ENCODE results near the gene IFT122.

DNA sequence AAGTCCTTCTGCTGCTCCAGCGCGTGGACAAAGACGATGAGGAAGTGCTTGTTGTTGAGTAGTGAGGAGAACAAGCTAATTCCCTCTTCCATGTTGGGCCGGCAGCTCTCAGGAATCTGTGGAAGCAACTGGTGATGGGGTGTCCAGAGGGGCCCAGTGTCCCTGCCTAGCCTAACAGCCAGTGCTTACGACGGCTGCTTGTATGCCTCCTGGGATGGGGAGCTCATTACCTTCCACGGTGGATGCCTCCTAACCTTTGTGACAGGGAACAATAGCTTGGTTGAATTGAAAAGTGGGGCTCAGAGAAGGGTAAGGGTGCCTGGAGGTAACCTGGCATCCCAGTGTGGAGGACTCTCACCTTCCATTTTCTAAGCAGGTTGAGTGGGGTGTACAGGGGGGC lies 125.9 kb downstream of the IFT122 start:
- TF ChIP-seq, protein P1, sequence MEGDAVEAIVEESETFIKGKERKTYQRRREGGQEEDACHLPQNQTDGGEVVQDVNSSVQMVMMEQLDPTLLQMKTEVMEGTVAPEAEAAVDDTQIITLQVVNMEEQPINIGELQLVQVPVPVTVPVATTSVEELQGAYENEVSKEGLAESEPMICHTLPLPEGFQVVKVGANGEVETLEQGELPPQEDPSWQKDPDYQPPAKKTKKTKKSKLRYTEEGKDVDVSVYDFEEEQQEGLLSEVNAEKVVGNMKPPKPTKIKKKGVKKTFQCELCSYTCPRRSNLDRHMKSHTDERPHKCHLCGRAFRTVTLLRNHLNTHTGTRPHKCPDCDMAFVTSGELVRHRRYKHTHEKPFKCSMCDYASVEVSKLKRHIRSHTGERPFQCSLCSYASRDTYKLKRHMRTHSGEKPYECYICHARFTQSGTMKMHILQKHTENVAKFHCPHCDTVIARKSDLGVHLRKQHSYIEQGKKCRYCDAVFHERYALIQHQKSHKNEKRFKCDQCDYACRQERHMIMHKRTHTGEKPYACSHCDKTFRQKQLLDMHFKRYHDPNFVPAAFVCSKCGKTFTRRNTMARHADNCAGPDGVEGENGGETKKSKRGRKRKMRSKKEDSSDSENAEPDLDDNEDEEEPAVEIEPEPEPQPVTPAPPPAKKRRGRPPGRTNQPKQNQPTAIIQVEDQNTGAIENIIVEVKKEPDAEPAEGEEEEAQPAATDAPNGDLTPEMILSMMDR (conservative IDR thresholded peaks at IDR 0.05; ENCODE audit: low read depth in 2 of 2), result no peak
- no peak for TF ChIP-seq EZH2 (IDR thresholded peaks at IDR 0.05; ENCODE audit: low read depth, unreplicated experiment)
- TF ChIP-seq, protein P2, sequence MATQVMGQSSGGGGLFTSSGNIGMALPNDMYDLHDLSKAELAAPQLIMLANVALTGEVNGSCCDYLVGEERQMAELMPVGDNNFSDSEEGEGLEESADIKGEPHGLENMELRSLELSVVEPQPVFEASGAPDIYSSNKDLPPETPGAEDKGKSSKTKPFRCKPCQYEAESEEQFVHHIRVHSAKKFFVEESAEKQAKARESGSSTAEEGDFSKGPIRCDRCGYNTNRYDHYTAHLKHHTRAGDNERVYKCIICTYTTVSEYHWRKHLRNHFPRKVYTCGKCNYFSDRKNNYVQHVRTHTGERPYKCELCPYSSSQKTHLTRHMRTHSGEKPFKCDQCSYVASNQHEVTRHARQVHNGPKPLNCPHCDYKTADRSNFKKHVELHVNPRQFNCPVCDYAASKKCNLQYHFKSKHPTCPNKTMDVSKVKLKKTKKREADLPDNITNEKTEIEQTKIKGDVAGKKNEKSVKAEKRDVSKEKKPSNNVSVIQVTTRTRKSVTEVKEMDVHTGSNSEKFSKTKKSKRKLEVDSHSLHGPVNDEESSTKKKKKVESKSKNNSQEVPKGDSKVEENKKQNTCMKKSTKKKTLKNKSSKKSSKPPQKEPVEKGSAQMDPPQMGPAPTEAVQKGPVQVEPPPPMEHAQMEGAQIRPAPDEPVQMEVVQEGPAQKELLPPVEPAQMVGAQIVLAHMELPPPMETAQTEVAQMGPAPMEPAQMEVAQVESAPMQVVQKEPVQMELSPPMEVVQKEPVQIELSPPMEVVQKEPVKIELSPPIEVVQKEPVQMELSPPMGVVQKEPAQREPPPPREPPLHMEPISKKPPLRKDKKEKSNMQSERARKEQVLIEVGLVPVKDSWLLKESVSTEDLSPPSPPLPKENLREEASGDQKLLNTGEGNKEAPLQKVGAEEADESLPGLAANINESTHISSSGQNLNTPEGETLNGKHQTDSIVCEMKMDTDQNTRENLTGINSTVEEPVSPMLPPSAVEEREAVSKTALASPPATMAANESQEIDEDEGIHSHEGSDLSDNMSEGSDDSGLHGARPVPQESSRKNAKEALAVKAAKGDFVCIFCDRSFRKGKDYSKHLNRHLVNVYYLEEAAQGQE (IDR thresholded peaks at IDR 0.05; ENCODE audit: unreplicated experiment), result no peak
- no peak for TF ChIP-seq POLR2AphosphoS5 (IDR thresholded peaks at IDR 0.05; ENCODE audit: low read depth)
- no peak for TF ChIP-seq EZH2phosphoT487 (IDR thresholded peaks at IDR 0.05; ENCODE audit: unreplicated experiment)
- TF ChIP-seq ZNF331 (CRISPR knock-in tag; IDR thresholded peaks at IDR 0.05; ENCODE audit: low read depth), result no peak
- no peak for TF ChIP-seq NANOG (IDR thresholded peaks at IDR 0.05; ENCODE audit: borderline replicate concordance)
- TF ChIP-seq JUNB (IDR thresholded peaks at IDR 0.05; ENCODE audit: unreplicated experiment), result no peak
